ENCODE data around the gene RIN3. TPM values are rescaled to one million over a fixed set of nuclear protein-coding genes. Genes with fewer than 3 reads are reported as not detected.

RIN3 gene
- total and polyA plus RNA-seq, 3 donors from 2014 or later: 25.9 to 56.2 (median 49.8) TPM

- Histone ChIP-seq H3K36me3 (ENCODE audit: low read depth, missing control alignments) (no peaks in the 10 kb centered on the region), H3K9me3 (no peaks in the 10 kb centered on the region), H3K27me3 (no peaks in the 10 kb centered on the region), H3K27ac (no peak overlapping the region), H3K4me3 (no peak overlapping the region), H3K4me1 (no peaks in the 10 kb centered on the region)
- intact Hi-C loops (cut with DNase I; ENCODE audit: low total_unique reads): no loop called here
- 85 to 88% methylated on average over 15 of the region's 15 CpGs for WGBS, 2 donors
- TF ChIP-seq CTCF (IDR thresholded peaks at IDR 0.05) (no peak), POLR2A (IDR thresholded peaks at IDR 0.05) (no peak)
- no peak for DNase-seq
These were observed 119.1 kb downstream of the RIN3 start for GRCh38 chr14:92632546-92633273.

- no peak for DNase-seq
- H3K4me1 ChIP-seq: no peaks in the 10 kb centered on the region
- intact Hi-C loops (cut with DNase I; ENCODE audit: low total_unique reads): no loop called here
- H3K27ac ChIP-seq: no peak overlapping the region
- no peaks in the 10 kb centered on the region for H3K36me3 ChIP-seq (ENCODE audit: low read depth, missing control alignments)
- H3K9me3 ChIP-seq: no peaks in the 10 kb centered on the region
- no peaks in the 10 kb centered on the region for H3K27me3 ChIP-seq
- WGBS, 2 donors: 93 to 100% methylated on average over 3 to 5 of the region's 5 CpGs
- TF ChIP-seq POLR2A (IDR thresholded peaks at IDR 0.05) (no peak), CTCF (IDR thresholded peaks at IDR 0.05) (no peak)
- H3K4me3 ChIP-seq: no peak overlapping the region
These were observed 119.7 kb downstream of the RIN3 start for GRCh38 chr14:92633274-92633616.

- intact Hi-C loops (cut with DNase I; ENCODE audit: low total_unique reads): no loop called here
- H3K9me3 ChIP-seq: no peaks in the 10 kb centered on the region
- H3K4me1 ChIP-seq: no peaks in the 10 kb centered on the region
- H3K27ac ChIP-seq: no peak overlapping the region
- no peak overlapping the region for H3K4me3 ChIP-seq
- TF ChIP-seq POLR2A (IDR thresholded peaks at IDR 0.05): no peak
- no peak for TF ChIP-seq CTCF (IDR thresholded peaks at IDR 0.05)
- H3K27me3 ChIP-seq: no peaks in the 10 kb centered on the region
- no peaks in the 10 kb centered on the region for H3K36me3 ChIP-seq (ENCODE audit: low read depth, missing control alignments)
- no peak for DNase-seq
These were observed 120.1 kb downstream of the RIN3 start for GRCh38 chr14:92633724-92634123.

GRCh38 chr14:92635031-92635430 lies 121.5 kb downstream of the RIN3 start:
- Histone ChIP-seq H3K27ac (no peak overlapping the region), H3K9me3 (no peaks in the 10 kb centered on the region), H3K4me3 (no peak overlapping the region), H3K27me3 (no peaks in the 10 kb centered on the region), H3K4me1 (no peaks in the 10 kb centered on the region), H3K36me3 (ENCODE audit: low read depth, missing control alignments) (no peaks in the 10 kb centered on the region)
- no peak for DNase-seq
- intact Hi-C loops (cut with DNase I; ENCODE audit: low total_unique reads): no loop called here
- 96% methylated on average over 4 of the region's 4 CpGs for WGBS, 2 donors
- TF ChIP-seq POLR2A (IDR thresholded peaks at IDR 0.05) (no peak), CTCF (IDR thresholded peaks at IDR 0.05) (no peak)

- no peaks in the 10 kb centered on the region for H3K27me3 ChIP-seq
- H3K4me3 ChIP-seq: no peak overlapping the region
- intact Hi-C loops (cut with DNase I; ENCODE audit: low total_unique reads): no loop called here
- no peaks in the 10 kb centered on the region for H3K9me3 ChIP-seq
- no peaks in the 10 kb centered on the region for H3K36me3 ChIP-seq (ENCODE audit: low read depth, missing control alignments)
- DNase-seq: no peak
- TF ChIP-seq POLR2A (IDR thresholded peaks at IDR 0.05) (no peak), CTCF (IDR thresholded peaks at IDR 0.05) (no peak)
- no peak overlapping the region for H3K27ac ChIP-seq
- no peaks in the 10 kb centered on the region for H3K4me1 ChIP-seq
- 91 to 94% methylated on average over 4 of the region's 4 CpGs for WGBS, 2 donors
These were observed 122.3 kb downstream of the RIN3 start for GRCh38 chr14:92635896-92636295.

All from testis (tissue), 3 donors.